ENCODE measurements around the gene HTR1D.

DNA sequence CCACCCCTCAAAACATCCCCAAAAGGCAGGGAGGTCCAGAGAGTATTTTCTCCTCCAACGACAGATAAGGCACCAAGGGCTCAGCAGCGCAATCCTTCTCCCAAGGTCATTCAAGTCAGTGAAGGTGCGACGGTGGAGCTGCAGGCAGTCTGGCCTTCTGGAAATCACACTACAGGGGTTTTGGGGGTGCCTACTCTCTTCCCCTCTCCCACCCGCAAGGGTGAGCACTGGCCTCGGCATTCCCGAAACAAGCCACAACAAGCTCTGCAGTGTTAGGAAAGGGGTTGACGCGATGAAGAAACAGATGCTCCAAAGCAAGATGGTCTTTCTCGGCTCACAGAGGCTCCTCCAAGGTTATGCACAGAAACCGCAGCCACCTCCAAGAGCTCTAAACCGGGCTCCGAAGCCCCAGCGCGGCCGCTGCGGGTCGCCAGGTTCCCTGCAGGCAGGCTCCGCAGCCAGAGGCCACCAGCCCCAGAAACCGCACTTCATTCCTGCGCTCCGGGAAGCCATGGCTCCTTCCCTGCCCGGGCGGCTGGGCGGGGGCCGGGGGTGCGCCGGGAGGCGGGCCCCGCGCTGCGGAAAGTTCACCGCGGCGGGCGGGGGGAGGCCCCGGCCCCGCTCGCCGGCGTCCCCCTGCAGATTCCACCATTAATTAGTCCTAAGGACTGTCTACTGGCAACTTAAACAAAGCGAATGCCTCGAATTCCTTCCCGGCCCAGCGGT is 49.8 kb downstream of the HTR1D start:
- TF ChIP-seq, protein P1, sequence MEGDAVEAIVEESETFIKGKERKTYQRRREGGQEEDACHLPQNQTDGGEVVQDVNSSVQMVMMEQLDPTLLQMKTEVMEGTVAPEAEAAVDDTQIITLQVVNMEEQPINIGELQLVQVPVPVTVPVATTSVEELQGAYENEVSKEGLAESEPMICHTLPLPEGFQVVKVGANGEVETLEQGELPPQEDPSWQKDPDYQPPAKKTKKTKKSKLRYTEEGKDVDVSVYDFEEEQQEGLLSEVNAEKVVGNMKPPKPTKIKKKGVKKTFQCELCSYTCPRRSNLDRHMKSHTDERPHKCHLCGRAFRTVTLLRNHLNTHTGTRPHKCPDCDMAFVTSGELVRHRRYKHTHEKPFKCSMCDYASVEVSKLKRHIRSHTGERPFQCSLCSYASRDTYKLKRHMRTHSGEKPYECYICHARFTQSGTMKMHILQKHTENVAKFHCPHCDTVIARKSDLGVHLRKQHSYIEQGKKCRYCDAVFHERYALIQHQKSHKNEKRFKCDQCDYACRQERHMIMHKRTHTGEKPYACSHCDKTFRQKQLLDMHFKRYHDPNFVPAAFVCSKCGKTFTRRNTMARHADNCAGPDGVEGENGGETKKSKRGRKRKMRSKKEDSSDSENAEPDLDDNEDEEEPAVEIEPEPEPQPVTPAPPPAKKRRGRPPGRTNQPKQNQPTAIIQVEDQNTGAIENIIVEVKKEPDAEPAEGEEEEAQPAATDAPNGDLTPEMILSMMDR (IDR thresholded peaks at IDR 0.05) = no peak
- TF ChIP-seq EP300 (IDR thresholded peaks at IDR 0.05) = no peak
- no peak for TF ChIP-seq POLR2A (IDR thresholded peaks at IDR 0.05; ENCODE audit: low read length)
- TF ChIP-seq SMC3 (IDR thresholded peaks at IDR 0.05) = no peak
- no peak for TF ChIP-seq RFX5 (IDR thresholded peaks at IDR 0.05)
- no peak for TF ChIP-seq RNF2 (IDR thresholded peaks at IDR 0.05; ENCODE audit: borderline replicate concordance, low read depth)
- TF ChIP-seq, protein P2, sequence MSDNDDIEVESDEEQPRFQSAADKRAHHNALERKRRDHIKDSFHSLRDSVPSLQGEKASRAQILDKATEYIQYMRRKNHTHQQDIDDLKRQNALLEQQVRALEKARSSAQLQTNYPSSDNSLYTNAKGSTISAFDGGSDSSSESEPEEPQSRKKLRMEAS (IDR thresholded peaks at IDR 0.05) = peak; percentile 9; the same call in 1 of the 2 replicates
- no peak for TF ChIP-seq CEBPB (IDR thresholded peaks at IDR 0.05)
- TF ChIP-seq HDAC2 (IDR thresholded peaks at IDR 0.05) = no peak
- no peak for TF ChIP-seq KDM1A (IDR thresholded peaks at IDR 0.05; ENCODE audit: low read depth)
